Prostate gland (tissue), 2 donors: ENCODE measurements around the gene ZMIZ1. TPM values are rescaled to one million over a fixed set of nuclear protein-coding genes. Genes with fewer than 3 reads are reported as not detected.

Experiments
- DNase-seq: peaks from one replicate; pipeline ENCODE4 v3.0.0-alpha.2; 2019; ENCODE audit warnings: low spot score
- H3K27ac ChIP-seq, 2 donors: fragments of 200-600 bp; sonication (generic); 2 replicates each; pipeline ENCODE4 v1.5.1; 2017 to 2019
- H3K27me3 ChIP-seq: fragments of 200-600 bp; sonication (generic); replicated peaks from 2 replicates; pipeline ENCODE4 v1.5.1; 2019; ENCODE audit not compliant: insufficient read depth
- H3K36me3 ChIP-seq, 2 donors: fragments of 200-600 bp; sonication (generic); 1 replicate in 1 of 2; 2 replicates in 1 of 2; pipeline versions ENCODE4 v1.5.1 to v1.8.1; 2017 to 2019
- H3K4me1 ChIP-seq: fragments of 200-600 bp; sonication (generic); replicated peaks from 2 replicates; pipeline ENCODE4 v1.5.1; 2019
- H3K4me3 ChIP-seq, 2 donors: fragments of 200-600 bp; sonication (generic); 2 replicates each; pipeline ENCODE4 v1.5.1; 2017 to 2019
- H3K9me3 ChIP-seq: fragments of 200-600 bp; sonication (generic); 2 replicates; pipeline ENCODE4 v1.5.1; 2017
- POLR2A ChIP-seq: fragments of 450-650 bp; IDR thresholded peaks from one replicate; pipeline ENCODE4 v1.6.1; 2016; ENCODE audit warnings: antibody characterized with exemption, mild to moderate bottlenecking
- POLR2AphosphoS5 ChIP-seq: sonication (generic); formaldehyde crosslinking; IDR thresholded peaks from one replicate; pipeline ENCODE4 v1.6.1; 2017; ENCODE audit warnings: antibody characterized with exemption
- WGBS: methylation state at CpG from one replicate; pipeline ENCODE4 v1.1.5; 2018; 5-methylcytosine and 5-hydroxymethylcytosine counted together
- intact Hi-C: fragments of 100-400 bp; cut with DNase I; formaldehyde crosslinking; loops from one replicate; pipeline ENCODE4 v1.14.2; 2022
- total RNA-seq, 2 donors: library from RNA; depleted of rRNA; stranded (reverse); fragments of >200 nt; gene quantifications; one replicate each; pipeline ENCODE4 v1.1.0, GENCODE V29; 2016
- TF ChIP-seq, protein P1 (sequence below), 4 experiments: fragments of 200-600 bp in 2 of 4; fragments of 450-650 bp in 2 of 4; sonication (generic) in 2 of 4; IDR thresholded peaks; 1 replicate in 3 of 4; 2 replicates in 1 of 4; pipeline ENCODE4 v1.5.1; 2016 to 2019; ENCODE audit warnings: antibody characterized with exemption in 4 of 4, mild to moderate bottlenecking in 2 of 4, moderate library complexity in 2 of 4

ZMIZ1 gene
- total RNA-seq, 2 donors from 2014 or later = 69.6 to 78.5 TPM

- H3K36me3 ChIP-seq = no peaks in the 10 kb centered on the region
- 82% methylated on average over 15 of the region's 15 CpGs for WGBS
- TF ChIP-seq POLR2A (no peak), POLR2AphosphoS5 (no peak)
- TF ChIP-seq, protein P1, sequence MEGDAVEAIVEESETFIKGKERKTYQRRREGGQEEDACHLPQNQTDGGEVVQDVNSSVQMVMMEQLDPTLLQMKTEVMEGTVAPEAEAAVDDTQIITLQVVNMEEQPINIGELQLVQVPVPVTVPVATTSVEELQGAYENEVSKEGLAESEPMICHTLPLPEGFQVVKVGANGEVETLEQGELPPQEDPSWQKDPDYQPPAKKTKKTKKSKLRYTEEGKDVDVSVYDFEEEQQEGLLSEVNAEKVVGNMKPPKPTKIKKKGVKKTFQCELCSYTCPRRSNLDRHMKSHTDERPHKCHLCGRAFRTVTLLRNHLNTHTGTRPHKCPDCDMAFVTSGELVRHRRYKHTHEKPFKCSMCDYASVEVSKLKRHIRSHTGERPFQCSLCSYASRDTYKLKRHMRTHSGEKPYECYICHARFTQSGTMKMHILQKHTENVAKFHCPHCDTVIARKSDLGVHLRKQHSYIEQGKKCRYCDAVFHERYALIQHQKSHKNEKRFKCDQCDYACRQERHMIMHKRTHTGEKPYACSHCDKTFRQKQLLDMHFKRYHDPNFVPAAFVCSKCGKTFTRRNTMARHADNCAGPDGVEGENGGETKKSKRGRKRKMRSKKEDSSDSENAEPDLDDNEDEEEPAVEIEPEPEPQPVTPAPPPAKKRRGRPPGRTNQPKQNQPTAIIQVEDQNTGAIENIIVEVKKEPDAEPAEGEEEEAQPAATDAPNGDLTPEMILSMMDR (IDR thresholded peaks at IDR 0.05) = no peak
- intact Hi-C loops = no loop called here
- no peak for DNase-seq
- peaks cover 25% of the 10 kb centered on the region for H3K4me1 ChIP-seq
- no peak overlapping the region for H3K4me3 ChIP-seq
- H3K9me3 ChIP-seq = no peaks in the 10 kb centered on the region
- peak overlapping the region; percentile 63 to 69 for H3K27ac ChIP-seq
- H3K27me3 ChIP-seq = no peaks in the 10 kb centered on the region
These were observed 176.2 kb downstream of the ZMIZ1 start for GRCh38 chr10:79244841-79245504.

GRCh38 chr10:79245539-79246208 is 176.9 kb downstream of the ZMIZ1 start:
- intact Hi-C loops = no loop called here
- no peaks in the 10 kb centered on the region for H3K27me3 ChIP-seq
- H3K9me3 ChIP-seq = no peaks in the 10 kb centered on the region
- H3K4me1 ChIP-seq = peaks cover 22% of the 10 kb centered on the region
- peak overlapping the region; percentile 63 to 69 for H3K27ac ChIP-seq
- WGBS = 87% methylated on average over 9 of the region's 9 CpGs
- no peaks in the 10 kb centered on the region for H3K36me3 ChIP-seq
- no peak overlapping the region for H3K4me3 ChIP-seq
- TF ChIP-seq POLR2A = no peak
- TF ChIP-seq POLR2AphosphoS5 = no peak
- TF ChIP-seq, protein P1 (IDR thresholded peaks at IDR 0.05) = no peak
- DNase-seq = no peak

DNA sequence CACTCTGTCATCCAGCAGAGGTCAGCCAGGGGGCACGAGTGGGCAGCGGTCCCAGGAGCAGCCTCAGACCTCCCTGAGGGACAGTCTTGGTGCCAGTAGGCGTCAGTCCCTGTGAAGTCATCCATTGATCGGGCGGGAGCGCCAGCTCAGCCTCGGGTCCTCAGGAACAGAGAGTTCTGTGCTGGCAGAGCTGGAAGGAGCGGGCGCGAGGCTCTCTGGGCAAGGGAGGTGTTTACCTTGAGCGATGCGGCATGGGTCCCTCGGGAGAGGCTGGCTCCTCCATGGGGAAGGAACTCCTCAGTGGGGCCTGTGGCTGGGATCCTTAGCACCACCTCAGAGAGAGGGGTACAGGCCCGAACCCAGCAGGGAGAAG is 177.4 kb downstream of the ZMIZ1 start:
- H3K27me3 ChIP-seq = no peaks in the 10 kb centered on the region
- intact Hi-C loops = no loop called here
- TF ChIP-seq, protein P1 (IDR thresholded peaks at IDR 0.05) = no peak
- TF ChIP-seq POLR2AphosphoS5 = peak; percentile 15
- 46% methylated on average over 11 of the region's 14 CpGs for WGBS
- peak overlapping the region; percentile 63 to 69 for H3K27ac ChIP-seq
- peaks cover 22% of the 10 kb centered on the region for H3K4me1 ChIP-seq
- no peak for DNase-seq
- H3K4me3 ChIP-seq = no peak overlapping the region
- H3K36me3 ChIP-seq = no peaks in the 10 kb centered on the region
- H3K9me3 ChIP-seq = no peaks in the 10 kb centered on the region

GRCh38 chr10:79246606-79247275 is 178.0 kb downstream of the ZMIZ1 start:
- H3K27me3 ChIP-seq = no peaks in the 10 kb centered on the region
- TF ChIP-seq POLR2A (no peak), POLR2AphosphoS5 (no peak)
- TF ChIP-seq, protein P1 (IDR thresholded peaks at IDR 0.05) = no peak
- H3K4me3 ChIP-seq = no peak overlapping the region
- no peaks in the 10 kb centered on the region for H3K36me3 ChIP-seq
- 52% methylated on average over 12 of the region's 14 CpGs for WGBS
- intact Hi-C loops = no loop called here
- peaks cover 22% of the 10 kb centered on the region for H3K4me1 ChIP-seq
- no peak for DNase-seq
- H3K27ac ChIP-seq = peak overlapping the region; percentile 63 to 69
- no peaks in the 10 kb centered on the region for H3K9me3 ChIP-seq
